Measurements from ENCODE around the gene EFCAB5.

DNA sequence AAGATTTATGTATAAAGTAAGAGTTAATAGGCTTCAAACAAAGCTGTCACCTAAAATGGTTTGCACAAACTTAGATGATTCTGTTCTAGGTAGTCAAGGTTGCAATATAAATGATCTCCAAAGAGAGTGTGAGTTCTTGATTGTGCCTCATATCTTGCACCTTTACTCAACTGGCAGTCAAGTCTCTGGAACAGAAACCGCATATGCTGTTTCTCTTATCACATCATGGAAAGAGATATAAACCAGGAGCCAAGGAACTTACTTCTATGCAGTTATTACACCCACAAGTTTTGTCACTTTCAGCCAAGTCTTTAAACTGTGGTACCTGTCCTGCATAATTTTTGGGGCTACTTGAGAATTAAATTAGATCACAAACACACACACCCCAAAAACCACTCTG is 16.6 kb upstream of the EFCAB5 start:
- TF ChIP-seq TCF7L2 (IDR thresholded peaks at IDR 0.05; ENCODE audit: low read depth, low read length), result no peak
- no peak for TF ChIP-seq CTCF (IDR thresholded peaks at IDR 0.05)
